HG03520 (cell line): ENCODE results near the gene LRCH3.
"Not testable (repeated sequence)": the region's sequence is repeated elsewhere in the genome, so short reads cannot be mapped to it uniquely, and the experiment has no call there.

Experiments
- ATAC-seq: cut with Tn5 transposase; IDR thresholded peaks from one replicate; pipeline ENCODE4 v1.9.1; 2021; ENCODE audit warnings: mild to moderate bottlenecking, moderate library complexity; ENCODE audit not compliant: unreplicated experiment

The LRCH3 gene

DNA sequence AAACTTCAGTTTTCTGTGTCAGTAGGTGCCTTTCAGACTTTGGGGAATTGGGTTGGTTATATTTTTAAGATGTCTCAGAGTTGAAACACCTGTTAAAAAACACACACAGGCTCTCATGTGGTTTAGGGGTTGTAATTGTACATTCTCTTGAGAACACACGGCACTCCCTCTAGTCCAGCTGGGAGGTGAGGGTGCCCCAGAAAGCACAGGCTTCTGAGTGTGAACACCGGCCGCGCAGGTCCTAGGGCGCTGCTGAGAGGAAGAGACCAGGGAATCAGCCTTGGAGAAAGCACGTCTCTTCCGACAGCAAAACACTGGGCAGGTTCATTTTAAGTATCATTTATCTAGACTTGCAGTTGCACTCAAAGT lies 90.9 kb downstream of the LRCH3 start:
- ATAC-seq: no peak

DNA sequence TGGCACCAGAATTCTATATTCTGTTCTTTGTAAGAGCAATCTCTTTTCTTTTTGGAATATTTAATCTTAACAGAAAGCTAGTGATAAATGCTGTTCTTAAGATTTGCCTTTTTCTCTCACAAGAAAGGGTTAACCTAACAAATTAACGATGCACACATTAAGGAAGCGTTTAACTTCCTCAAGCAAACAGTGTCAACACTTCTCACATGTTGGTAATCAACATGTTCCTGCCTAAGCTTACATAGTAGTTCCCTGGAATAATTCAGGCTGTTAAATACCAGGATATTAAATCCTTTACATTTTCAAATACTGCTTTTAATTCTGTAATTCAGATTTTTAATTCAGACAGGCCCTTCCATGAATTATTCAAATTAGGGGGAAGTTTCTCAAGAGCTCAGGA lies 91.5 kb downstream of the LRCH3 start:
- ATAC-seq: no peak

DNA sequence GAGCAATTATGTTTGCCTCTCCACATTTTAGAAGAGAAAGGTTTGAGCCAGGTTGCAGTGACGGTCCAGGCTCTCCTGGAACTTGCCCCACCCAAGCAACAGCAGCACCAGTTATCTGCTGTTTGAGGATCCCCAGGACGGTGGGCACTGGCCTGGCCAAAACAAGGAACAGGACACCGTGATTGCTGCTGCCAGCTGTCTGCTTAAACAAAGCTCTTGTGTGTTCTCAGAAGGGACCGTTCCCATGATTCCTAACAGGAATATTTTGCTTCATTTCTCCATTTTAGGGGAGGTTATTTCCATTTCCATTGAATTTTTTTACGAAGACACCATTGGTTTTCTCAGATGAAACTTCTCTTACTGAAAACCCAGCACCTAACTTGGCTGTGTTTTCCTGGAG lies 92.5 kb downstream of the LRCH3 start:
- no peak for ATAC-seq

DNA sequence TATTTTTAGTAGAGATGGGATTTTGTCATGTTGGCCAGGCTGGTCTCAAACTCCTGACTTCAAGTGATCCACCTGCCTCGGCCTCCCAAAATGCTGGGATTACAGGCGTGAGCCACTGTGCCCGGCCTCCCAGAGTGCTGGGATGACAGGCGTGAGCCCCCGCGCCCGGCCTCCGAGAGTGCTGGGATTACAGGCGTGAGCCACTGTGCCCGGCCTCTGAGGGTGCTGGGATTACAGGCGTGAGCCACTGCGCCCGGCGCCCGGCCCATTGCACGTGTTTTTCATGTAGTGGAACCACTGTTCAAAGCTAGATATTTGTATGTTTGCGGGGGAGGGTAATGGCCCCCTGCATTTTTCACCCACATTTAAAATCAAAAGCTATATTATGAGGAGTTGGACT lies 93.3 kb downstream of the LRCH3 start:
- not testable (repeated sequence) for ATAC-seq

DNA sequence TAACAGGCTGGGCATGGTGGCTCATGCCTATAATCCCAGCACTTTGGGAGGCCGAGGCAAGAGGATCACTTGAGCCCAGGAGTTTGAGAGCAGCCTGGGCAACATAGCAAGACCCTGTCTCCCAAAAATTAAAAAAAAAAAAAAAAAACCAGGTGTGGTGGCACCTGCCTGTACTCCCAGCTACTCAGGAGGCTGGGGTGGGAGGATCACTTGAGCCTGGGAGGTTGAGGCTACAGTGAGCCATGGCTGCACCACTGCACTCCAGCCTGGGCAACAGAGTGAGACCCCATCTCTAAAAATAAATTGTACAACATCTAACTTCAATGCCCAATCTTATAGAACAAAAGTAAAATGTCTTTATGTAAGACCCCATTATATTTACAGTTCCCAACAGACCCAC lies 95.0 kb downstream of the LRCH3 start:
- not testable (repeated sequence) for ATAC-seq

DNA sequence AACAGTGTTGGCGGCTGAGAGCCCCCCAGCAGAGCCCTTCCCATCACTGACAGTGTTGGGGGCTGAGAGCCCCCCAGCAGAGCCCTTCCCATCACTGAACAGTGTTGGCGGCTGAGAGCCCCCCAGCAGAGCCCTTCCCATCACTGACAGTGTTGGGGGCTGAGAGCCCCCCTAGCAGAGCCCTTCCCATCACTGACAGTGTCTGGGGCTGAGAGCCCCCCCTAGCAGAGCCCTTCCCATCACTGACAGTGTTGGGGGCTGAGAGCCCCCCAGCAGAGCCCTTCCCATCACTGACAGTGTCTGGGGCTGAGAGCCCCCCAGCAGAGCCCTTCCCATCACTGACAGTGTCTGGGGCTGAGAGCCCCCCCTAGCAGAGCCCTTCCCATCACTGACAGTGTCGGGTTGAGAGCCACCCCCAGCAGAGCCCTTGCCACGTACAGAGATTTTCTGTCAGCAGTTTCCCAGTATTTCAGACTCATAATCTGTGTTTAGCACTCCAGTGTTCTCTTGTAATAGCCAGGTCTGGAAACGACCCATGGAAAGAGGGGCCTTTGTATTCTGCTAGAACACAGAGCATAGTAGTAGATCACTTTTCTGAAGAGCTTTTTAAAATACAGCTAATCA lies 96.5 kb downstream of the LRCH3 start:
- ATAC-seq: not testable (repeated sequence)

DNA sequence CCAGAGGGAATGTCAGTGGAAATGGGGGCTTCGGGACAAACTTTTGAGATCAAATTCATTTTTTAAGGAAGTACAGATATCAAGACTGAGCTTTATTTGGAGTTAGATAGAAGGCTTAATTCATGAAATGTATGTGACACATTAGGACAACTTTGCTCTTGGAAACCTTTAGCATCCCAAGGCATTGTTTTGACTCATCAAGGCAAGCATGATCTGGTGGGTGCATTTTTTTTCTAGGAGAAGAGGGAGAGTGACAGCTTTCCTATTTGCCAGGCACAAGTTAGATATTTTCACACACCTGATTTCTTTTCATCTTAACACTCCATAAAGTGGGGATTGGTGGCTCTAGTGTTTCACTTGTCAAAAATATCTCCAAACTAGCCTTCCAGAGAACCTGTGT lies 97.5 kb downstream of the LRCH3 start:
- no peak for ATAC-seq

DNA sequence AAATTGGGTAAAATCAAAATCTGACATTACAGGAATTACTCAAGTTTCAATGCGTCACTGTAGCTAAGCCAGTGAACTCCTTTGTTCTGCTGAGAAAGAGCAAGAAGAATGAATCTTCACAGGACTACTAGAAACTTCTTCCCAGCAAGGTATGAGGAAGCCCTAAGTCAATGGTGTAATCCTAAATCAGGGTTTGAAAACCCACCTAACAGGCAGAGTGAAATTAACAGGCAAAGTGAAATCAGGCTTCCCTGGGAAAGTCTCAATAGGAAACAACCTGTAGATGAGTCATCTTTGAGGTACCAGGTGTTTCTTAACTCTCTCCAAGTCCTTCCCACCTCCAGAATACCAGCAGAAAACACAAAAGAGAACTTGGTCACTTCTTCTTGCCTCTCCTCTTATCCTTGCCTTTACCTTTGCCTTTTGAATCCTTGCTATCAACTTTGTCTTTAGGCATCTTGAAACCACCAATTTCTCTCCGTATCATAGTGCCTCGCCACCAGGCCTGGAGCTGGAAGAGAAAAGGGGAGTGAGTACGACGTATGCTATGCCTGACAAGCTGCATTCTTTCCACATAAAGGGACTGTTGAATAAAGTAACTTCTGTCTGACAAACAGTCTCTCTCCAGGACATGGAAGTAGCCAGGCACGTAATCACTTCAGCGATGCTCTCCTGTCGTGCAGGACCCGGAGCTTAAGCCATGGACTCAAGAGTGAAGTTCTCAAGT lies 98.3 kb downstream of the LRCH3 start:
- ATAC-seq: no peak

DNA sequence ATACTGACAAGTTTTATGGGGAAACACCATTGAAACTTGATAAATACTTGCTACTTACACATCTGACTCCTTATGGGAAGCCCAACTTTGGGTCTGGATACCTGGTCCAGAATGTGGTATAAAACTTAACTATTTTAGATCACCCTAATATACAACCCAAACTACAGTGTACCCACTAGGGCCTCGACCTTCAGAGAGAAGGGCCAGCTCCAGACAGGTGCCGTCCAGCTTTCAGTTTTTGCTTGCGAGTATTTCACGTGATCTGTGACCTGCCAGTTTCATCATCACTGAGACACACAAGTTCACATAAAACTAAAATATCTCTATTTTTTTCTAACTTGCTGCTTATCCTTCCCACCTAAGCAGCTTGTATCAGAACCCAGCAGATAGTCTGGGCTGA lies 99.6 kb downstream of the LRCH3 start:
- no peak for ATAC-seq

DNA sequence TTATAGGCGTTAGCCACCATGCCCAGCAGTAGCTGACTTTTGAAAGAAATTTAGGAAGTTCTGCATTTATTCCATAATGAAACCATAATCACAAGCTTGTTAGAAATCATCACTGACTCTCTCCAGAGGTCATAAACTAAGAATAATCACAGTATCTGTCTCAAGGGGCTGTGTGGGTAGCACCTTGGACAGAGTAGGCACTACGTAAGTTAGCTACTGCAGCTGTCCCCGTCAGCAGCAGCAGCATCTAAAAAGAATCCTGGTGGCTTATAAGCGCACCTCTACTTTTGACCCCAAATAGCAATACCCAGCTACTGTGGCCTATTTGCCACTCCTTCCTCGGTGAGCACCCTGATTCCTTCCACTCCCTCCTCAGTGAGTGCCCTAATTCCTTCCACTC lies 101.1 kb downstream of the LRCH3 start:
- ATAC-seq: no peak

DNA sequence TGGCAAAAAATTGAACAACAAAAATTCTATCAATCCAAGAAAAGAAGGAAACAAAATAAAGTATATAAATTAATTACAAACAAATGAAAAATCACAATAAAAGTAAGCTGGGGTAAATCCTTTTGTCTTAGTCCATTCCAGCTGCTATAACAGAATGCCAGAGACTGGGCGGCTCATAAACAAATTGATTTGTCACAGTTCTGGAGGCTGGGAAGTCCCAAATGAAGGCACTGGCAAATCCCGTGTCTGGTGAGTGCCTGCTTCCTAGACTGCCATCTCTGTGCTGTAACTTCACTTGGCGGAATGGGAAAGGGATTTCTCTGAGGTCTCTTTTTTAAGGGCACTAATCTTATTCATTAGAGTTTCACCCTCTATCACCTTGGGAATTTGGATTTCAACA lies 105.4 kb downstream of the LRCH3 start:
- ATAC-seq: no peak

DNA sequence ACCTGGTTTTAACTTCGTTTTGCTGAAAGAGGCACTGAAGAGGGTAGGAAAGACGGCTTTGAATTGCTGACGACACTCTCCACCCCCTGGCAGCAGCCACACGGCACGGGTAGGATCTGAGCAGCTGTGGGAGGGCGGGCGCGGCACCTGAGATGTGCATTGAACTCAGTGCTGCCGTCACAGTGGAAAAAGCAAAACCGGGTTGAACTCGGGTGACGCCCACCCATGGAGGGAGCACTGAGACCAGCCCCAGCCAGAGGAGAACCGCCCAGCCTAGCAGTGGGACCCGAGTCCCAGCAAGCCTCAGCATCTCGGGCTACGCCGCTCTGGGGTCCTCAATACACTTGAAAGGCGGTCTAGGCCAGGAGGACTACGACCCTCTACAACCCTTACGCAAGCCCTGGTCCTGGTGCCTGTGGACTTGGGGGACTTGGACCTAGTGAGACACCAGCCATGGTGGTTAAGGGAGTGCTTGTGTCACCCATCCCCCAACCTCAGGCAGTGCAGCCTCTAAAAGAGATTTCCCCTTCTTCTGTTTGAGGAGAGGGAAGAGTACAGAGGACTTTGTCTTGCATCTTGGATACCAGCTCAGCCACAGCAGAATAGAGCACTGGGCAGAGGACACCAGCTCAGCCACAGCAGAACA lies 108.9 kb downstream of the LRCH3 start:
- no peak for ATAC-seq

DNA sequence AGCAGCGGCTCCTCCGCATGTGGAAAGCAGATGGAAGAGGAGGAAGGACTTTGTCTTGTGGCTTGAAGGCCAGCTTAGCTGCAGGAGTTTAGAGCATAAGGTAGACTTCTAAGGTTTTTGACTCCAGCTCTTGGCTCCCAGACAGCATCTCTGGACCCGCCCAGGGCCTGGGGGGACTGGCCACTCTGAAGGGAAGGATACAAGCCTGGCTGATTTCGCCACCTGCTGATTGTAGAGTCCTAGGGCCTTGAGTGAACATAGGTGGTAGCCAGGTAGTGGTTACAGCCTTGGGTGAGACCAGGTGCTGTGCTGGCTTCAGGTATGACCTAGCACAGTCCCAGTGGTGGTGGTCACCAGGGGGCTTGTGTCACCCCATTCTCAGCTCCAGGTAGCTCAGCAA lies 110.6 kb downstream of the LRCH3 start:
- no peak for ATAC-seq

DNA sequence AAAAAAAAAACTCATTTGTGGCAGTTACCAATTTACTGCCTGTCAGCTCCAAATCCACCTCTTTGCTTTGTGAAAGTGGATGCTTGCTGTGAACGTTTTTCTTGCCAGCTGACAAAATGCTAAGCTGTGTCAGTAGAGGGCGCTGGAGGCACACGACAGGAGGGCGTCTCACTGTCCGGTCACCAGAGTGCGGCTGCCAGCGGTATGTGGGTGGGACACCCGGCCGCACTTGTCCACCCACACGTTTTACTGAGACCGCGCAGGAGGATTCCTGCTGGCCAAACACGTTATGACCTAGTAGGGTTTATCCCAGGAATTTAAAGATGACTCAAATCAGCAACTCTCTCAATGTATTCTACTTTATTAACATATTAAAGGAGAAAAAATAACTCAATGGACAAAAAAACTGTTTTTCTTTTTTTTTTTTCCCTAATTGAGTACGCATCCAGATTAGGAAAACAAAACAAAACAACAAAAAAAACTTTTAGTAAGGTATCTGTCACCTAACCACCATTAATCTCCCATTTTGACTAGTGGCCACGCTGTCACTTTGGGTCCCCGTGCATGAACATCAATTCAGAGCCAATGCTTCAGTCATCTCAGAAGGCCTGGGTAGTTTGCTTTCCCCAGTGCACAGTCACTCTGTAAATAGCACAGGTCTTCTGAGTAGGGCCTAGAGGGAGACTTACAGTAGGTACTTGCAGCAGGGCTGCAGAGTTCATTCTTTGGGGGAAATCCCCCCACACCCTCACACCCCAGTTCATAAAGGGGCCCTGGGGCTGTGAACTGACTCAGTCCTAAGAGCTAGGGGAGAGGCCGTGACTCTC lies 115.2 kb downstream of the LRCH3 start:
- ATAC-seq: peak; percentile 84

DNA sequence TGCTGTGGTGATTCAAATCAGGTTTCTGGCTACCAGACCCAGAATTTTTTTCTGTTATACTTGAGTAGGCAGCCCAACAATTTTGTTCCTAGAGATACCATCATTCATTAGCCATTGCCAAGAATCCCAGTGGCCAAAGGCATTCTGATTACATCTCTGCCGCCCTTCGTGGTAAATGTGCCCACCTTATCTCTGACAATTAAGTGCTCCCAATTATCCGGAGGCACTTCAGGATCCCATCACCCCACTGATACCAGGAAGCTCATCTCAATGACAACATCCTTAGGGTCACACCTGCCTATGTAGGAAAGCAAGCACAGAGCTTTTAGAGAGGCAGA lies 115.8 kb downstream of the LRCH3 start:
- no peak for ATAC-seq

DNA sequence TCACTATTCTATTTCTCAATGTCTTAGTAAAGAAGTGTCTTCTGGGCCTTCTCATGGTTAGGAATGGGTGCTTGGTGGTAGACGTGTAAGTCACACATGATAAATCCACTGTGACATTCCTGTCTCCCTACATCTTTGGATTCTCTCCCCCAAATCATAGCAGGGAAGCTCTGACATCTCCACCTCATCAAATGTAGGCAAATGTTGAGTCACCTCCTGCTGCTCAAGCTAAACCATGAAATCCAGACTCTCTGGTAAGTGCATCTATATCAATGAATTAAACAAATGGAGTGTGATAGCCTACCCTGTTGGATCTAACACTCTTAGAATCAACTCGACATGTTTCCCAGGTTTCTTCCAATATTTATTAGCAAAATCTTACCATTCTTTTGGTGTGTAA lies 116.1 kb downstream of the LRCH3 start:
- no peak for ATAC-seq

DNA sequence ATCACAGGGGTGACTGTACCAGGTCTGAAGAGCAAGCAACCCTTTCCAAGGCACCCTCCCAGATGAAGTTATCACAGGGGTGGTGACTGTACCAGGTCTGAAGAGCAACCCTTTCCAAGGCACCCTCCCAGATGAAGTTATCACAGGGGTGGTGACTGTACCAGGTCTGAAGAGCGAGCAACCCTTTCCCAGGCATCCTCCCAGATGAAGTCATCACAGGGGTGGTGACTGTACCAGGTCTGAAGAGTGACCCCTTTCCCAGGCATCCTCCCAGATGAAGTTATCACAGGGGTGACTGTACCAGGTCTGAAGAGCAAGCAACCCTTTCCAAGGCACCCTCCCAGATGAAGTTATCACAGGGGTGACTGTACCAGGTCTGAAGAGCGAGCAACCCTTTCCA lies 117.5 kb downstream of the LRCH3 start:
- ATAC-seq: not testable (repeated sequence)

DNA sequence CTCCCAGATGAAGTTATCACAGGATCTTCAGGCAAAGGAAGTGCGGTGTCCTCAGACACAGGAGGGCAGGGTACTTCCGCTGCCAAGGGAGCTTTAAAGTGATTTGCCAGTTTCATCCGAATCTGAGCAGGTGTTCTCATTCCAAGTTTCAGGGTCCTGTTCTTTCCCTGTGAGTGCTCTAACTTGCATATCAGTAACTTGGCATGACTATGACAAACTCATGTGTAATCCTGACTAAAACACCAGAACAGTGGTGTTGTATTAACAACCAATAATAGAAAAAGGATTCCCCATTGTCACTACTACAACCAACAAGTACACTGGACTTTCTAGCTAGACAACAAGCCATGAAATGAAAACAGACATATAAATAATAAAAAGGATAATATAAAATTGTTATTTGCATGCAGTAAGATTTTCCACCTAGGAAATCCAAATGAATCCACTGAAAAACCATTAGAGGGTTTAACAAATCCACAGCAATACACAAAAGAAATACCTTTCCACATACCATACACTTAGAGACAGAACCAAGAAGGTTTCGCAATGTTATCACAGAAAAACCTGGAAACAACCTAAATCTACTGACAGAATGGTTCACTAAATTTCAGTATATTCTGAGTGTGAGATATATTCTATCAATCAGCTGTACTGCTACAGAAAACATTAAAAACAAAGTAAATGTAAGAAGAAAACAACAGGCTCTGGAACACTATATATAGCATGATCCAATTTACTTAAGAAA lies 118.1 kb downstream of the LRCH3 start:
- ATAC-seq: no peak

DNA sequence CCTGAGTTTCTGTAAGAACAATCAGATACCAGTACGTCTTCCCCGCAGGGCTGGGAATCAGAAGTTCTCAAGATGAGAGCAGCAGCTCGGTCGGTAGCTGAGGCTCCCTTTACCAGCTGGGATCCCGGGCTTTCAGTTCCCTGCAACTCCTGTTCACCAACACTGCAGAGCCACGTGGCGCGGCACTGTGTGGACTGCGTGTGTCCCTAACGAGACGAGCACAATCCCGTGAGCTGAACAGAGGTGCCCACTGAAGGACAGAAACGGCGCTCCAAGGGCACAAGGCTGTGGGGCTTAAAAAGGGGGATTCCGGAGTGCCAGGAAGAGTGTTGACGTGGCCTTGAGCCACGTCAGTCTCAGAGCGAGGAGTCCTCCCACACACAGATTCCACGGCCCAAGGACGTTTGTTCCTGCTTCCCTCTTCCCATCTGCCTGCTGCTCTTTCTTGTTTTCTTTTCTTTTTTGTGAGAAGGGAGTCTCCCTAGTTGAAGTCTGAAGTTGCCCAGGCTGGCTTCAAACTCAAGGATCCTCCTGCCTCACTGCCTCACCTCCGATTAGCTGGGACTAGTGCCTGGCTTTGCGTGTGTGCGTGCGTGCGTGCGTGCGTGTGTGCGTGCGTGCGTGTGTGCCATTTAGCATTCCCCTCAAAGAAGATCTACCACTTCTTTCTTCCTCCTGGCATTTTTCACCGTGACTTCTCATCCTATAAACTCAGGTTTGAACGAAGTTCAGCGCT lies 121.9 kb downstream of the LRCH3 start:
- ATAC-seq: no peak

DNA sequence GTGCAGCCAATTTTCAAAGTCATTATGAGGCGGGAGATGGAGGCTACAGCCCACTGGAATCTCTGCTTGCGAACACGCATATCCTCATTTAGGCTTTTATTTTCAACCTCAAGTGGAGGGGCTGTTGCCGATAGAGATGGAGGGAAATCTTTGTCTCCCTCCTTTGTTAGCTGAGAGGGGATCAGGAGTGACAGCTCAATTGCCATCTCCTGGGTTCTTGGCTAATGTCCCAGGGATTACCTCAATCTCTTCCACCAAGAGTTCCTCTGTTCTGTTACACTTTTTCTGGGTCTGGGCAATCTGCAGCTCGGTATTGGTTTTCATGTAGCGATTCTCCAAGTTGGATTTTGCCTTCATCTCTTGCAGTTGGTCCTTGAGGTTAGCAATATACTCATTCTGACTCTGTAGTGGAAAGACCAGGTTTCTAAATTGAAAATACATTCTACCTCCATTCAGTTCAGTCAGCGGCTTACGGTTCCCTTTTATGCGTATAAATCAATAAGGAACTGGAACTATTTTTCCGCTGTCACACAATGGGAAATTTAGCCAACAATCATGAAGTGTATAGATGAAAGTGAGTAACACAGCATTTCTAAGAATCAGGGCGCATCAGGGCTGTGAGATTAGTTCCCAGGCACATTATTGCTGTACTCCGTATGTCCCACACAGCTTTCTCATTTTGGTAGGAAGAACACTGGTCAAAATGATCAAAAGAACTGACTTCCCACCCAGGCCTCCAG lies 122.8 kb downstream of the LRCH3 start:
- ATAC-seq: no peak
